Endothelial cell (in vitro differentiated cells): ENCODE data around the gene MROH7. TPM values are rescaled to one million over a fixed set of nuclear protein-coding genes. Genes with fewer than 3 reads are reported as not detected.

Experiments used
- DNase-seq: peaks from one replicate; pipeline ENCODE4 v3.0.0; 2021; ENCODE audit warnings: low spot score
- H3K27ac Mint-ChIP-seq: one replicate; pipeline ENCODE4 v1.8.0; 2021; ENCODE audit warnings: mixed read lengths, inconsistent platforms; ENCODE audit not compliant: unreplicated experiment
- H3K27me3 Mint-ChIP-seq: one replicate; pipeline ENCODE4 v1.8.0; 2021; ENCODE audit warnings: mild to moderate bottlenecking, moderate library complexity, mixed read lengths, inconsistent platforms; ENCODE audit not compliant: unreplicated experiment
- H3K36me3 Mint-ChIP-seq: one replicate; pipeline ENCODE4 v1.8.0; 2021; ENCODE audit warnings: mild to moderate bottlenecking, low read depth, mixed read lengths, inconsistent platforms; ENCODE audit not compliant: unreplicated experiment
- H3K4me1 Mint-ChIP-seq: one replicate; pipeline ENCODE4 v1.8.0; 2021; ENCODE audit warnings: mild to moderate bottlenecking, mixed read lengths, inconsistent platforms; ENCODE audit not compliant: unreplicated experiment
- H3K4me3 Mint-ChIP-seq: one replicate; pipeline ENCODE4 v1.8.0; 2021; ENCODE audit warnings: mild to moderate bottlenecking, mixed read lengths, inconsistent platforms; ENCODE audit not compliant: unreplicated experiment
- H3K9me3 Mint-ChIP-seq: one replicate; pipeline ENCODE4 v1.8.0; 2021; ENCODE audit warnings: mixed read lengths, inconsistent platforms; ENCODE audit not compliant: unreplicated experiment
- total RNA-seq: library from RNA; stranded (reverse); fragmentation: NEBNext Ultra II Directional; extraction: Animal tissue kit (Norgen Biotek cat#: 25700); gene quantifications from one replicate; pipeline ENCODE4 v1.2.1, GENCODE V29; 2021; ENCODE audit not compliant: unreplicated experiment
- TF ChIP-seq, protein P1 (sequence below): fragments of 200-600 bp; sonication (generic); IDR thresholded peaks from one replicate; pipeline ENCODE4 v1.5.0; 2021; ENCODE audit warnings: antibody characterized with exemption; ENCODE audit not compliant: unreplicated experiment

The MROH7 gene
- total RNA-seq, 1 donor from 2014 or later: 3.3 TPM

DNA sequence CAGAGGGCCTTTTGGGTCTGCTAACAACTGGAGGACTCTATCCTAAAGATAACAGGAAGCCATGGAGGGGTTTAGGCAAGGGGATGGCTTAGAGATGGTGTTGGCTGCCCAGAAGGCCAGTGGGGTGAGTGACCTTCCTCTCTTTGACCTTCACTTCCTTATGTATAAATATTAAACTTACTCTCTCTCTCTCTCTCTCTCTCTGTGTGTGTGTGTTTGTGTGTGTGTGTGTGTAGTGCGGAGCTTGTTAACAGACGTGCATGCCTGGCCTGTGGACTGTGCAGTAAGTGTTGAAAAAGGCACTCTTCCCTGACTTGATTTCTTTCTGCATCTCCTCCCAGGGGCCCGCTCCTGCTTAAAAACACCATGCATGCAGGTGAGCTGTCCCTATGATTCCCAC is 10.0 kb downstream of the MROH7 start:
- Mint-ChIP-seq H3K4me3 (no peak overlapping the region), H3K4me1 (peaks cover 3% of the 10 kb centered on the region), H3K27me3 (peaks cover 3% of the 10 kb centered on the region), H3K27ac (no peak overlapping the region), H3K36me3 (no peaks in the 10 kb centered on the region), H3K9me3 (no peaks in the 10 kb centered on the region)
- TF ChIP-seq, protein P1, sequence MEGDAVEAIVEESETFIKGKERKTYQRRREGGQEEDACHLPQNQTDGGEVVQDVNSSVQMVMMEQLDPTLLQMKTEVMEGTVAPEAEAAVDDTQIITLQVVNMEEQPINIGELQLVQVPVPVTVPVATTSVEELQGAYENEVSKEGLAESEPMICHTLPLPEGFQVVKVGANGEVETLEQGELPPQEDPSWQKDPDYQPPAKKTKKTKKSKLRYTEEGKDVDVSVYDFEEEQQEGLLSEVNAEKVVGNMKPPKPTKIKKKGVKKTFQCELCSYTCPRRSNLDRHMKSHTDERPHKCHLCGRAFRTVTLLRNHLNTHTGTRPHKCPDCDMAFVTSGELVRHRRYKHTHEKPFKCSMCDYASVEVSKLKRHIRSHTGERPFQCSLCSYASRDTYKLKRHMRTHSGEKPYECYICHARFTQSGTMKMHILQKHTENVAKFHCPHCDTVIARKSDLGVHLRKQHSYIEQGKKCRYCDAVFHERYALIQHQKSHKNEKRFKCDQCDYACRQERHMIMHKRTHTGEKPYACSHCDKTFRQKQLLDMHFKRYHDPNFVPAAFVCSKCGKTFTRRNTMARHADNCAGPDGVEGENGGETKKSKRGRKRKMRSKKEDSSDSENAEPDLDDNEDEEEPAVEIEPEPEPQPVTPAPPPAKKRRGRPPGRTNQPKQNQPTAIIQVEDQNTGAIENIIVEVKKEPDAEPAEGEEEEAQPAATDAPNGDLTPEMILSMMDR: no peak
- no peak for DNase-seq

DNA sequence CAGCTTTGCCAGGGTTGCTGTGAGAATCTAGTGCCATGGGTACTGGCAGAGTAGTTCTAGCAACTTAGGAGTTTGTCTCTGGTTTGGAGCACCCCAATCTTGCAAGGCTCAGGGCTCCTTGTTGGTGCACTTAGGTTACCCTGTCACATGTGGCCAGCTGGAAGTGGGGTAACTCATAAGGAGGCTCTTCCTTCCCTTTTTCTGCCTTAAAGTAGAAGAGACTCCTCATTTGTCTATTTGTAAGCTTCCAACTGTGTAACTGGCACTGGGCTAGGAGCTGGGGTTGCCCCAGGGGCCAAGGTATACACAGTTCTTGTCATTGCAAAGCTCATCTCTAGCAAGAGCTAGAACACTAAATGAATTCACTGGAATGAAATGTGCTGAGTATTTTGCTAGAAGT is 10.6 kb downstream of the MROH7 start:
- TF ChIP-seq, protein P1: no peak
- no peak for DNase-seq
- Mint-ChIP-seq H3K27me3 (peaks cover 3% of the 10 kb centered on the region), H3K4me1 (peaks cover 3% of the 10 kb centered on the region), H3K27ac (no peak overlapping the region), H3K9me3 (no peaks in the 10 kb centered on the region), H3K36me3 (no peaks in the 10 kb centered on the region), H3K4me3 (no peak overlapping the region)

- no peaks in the 10 kb centered on the region for H3K9me3 Mint-ChIP-seq
- TF ChIP-seq, protein P1: no peak
- no peak overlapping the region for H3K27ac Mint-ChIP-seq
- H3K36me3 Mint-ChIP-seq: no peaks in the 10 kb centered on the region
- H3K27me3 Mint-ChIP-seq: peaks cover 3% of the 10 kb centered on the region
- peaks cover 3% of the 10 kb centered on the region for H3K4me1 Mint-ChIP-seq
- no peak for DNase-seq
- no peak overlapping the region for H3K4me3 Mint-ChIP-seq
Observed at GRCh38 chr1:54653036-54653435, 11.4 kb downstream of the MROH7 start.

DNA sequence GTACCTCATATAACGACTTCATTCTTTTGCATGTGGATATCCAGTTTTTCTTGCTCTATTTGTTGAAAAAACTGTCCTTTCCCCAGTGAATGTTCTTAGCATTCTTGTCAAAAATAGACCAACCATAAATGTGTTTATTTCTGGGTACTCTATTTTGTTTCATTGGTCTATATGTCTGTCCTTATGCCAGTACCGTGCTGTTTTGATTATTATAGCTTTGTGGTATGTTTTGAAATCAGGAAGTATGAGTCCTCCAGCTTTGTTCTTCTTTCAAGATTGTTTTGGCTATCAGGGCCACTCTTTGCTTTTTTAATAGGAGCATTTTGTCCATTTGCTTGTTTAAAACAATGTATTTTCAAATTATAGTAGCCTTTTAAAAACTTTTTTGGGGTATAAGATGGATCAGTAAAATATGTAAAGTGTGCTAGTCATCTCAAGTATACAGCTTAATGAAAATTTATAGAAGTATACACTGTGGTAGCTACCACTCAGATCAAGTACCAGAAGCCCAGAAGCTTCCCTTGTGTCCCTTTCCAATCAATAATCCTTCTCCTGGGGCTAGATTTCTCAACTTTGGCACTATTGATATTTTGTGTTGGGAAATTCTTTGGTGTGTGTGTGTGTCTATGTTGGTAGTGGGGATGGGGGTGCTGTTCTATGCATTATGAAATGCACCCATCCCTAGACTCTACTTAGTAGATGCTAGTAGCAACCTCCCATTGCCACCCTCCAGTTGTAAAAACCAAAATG is 16.8 kb downstream of the MROH7 start:
- no peaks in the 10 kb centered on the region for H3K9me3 Mint-ChIP-seq
- H3K27me3 Mint-ChIP-seq: no peaks in the 10 kb centered on the region
- TF ChIP-seq, protein P1: no peak
- H3K36me3 Mint-ChIP-seq: peaks cover 5% of the 10 kb centered on the region
- no peak overlapping the region for H3K4me3 Mint-ChIP-seq
- DNase-seq: no peak
- H3K27ac Mint-ChIP-seq: no peak overlapping the region
- no peaks in the 10 kb centered on the region for H3K4me1 Mint-ChIP-seq

- DNase-seq: no peak
- Mint-ChIP-seq H3K36me3 (peaks cover 9% of the 10 kb centered on the region), H3K4me1 (peaks cover 3% of the 10 kb centered on the region), H3K27ac (no peak overlapping the region), H3K9me3 (no peaks in the 10 kb centered on the region), H3K27me3 (no peaks in the 10 kb centered on the region), H3K4me3 (no peak overlapping the region)
- TF ChIP-seq, protein P1: no peak
Observed at GRCh38 chr1:54663725-54664124, 22.1 kb downstream of the MROH7 start.
